ENCODE results near the gene TMEM131.
"Not testable (repeated sequence)": the region's sequence is repeated elsewhere in the genome, so short reads cannot be mapped to it uniquely, and the experiment has no call there.

Gene TMEM131

GRCh38 chr2:97724501-97724900 is 271.2 kb downstream of the TMEM131 start:
- DNase-seq (ENCODE audit: low read depth, low spot score) = no peak

- no peak for DNase-seq (ENCODE audit: low read depth, low spot score)
Observed at GRCh38 chr2:97724073-97724410, 271.7 kb downstream of the TMEM131 start.

DNA sequence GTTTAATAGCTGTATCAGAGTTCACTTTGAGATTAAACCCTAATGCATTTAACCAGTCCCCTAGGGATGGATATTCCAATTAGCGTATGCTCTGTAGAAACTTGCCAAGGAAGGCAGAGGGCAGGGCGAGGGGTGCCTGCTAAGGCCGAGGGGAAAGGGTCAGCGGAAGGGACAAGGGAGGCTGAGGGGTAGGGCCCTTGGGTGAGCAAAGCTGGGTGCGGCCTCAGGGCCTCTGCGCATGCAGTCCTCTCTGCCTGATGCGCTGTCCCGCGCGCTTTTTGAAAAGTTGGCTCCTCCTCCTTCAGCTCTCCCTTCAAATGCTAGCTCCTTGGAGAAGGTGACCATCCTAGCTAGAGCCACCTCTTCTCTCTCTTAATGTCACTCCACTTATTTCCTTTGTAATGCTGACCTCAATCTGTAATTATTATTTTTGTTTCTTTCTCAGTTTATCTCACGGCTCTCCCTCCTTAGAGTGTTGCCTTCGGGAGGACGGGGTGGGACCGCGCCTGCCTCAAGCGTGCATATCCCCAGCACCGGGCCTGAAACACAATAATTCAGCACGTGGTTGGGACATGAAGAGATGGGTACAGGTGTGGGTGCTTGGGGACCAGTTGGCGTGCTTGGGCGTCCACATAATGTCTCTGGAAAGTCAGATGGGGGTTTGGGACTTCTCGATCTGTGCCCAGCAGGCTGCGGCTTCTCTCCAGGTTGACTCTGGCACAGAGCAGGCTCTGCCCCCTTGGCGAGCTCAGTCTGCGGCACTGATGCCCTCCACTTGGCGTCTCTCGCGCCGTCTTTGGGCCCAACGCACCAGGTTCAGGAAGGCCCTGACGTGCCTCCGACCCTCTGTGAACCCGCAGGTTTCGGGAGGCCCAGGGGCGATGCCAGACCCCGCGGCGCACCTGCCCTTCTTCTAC is 272.3 kb downstream of the TMEM131 start:
- no peak for DNase-seq (ENCODE audit: low read depth, low spot score)

DNA sequence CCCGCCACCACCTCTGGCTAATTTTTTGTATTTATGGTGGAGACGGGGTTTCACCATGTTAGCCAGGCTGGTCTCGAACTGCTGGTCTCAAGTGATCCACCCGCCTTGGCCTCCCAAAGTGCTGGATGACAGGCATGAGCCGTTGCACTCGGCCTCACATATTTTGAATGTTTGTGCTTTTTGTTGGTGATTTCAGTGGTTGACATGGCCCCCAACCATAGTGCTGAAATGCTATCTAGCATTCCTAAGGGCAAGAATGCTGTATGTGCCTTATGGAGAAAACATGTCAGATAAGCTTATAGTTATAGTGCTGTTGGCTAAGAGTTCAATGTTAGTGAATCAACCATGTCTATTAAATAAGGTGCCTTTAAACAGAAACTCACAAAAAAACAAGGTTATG is 273.5 kb downstream of the TMEM131 start:
- no peak for DNase-seq (ENCODE audit: low read depth, low spot score)

- DNase-seq (ENCODE audit: low read depth, low spot score) = no peak
Observed at GRCh38 chr2:97720746-97721145, 275.0 kb downstream of the TMEM131 start.

DNA sequence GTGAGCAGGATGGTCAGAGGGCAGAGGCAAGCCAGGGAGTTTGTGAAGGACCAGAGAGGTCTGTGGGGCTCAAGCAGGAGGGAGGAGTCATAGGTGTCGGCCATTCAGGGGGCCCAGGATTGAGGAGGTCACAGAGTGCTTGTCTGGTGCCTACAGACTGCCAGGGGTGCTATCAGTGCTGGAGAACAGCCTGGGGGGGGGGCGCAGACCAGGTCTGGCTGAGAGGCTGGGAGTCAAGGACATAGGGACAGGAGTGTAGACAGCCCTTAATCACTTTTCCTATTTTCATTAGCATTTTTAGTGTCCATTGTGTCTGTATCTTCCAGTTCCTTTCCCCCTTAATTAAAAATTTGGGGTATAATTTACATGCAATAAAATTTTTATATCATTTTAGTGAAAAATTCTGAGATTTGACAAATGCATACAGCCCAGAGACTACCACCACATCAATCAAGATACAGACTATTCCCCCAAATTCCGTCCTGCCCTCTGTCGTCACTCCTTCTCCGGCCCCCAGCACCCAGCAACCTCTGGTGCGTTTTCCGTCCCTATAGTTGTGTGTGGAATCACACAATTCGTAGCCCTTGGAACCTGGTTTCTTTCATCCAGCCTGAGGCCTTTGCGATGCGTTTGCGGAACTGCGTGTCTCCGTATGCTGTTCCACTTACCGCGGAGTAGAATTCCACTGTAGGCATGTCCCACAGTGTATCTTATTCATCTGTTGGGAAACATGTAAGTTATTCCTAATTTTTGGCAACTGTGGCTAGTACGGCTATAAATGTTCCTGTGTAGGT is 276.2 kb downstream of the TMEM131 start:
- DNase-seq (ENCODE audit: low read depth, low spot score) = no peak

- DNase-seq (ENCODE audit: low read depth, low spot score) = no peak
Observed at GRCh38 chr2:97718942-97719341, 276.8 kb downstream of the TMEM131 start.

DNA sequence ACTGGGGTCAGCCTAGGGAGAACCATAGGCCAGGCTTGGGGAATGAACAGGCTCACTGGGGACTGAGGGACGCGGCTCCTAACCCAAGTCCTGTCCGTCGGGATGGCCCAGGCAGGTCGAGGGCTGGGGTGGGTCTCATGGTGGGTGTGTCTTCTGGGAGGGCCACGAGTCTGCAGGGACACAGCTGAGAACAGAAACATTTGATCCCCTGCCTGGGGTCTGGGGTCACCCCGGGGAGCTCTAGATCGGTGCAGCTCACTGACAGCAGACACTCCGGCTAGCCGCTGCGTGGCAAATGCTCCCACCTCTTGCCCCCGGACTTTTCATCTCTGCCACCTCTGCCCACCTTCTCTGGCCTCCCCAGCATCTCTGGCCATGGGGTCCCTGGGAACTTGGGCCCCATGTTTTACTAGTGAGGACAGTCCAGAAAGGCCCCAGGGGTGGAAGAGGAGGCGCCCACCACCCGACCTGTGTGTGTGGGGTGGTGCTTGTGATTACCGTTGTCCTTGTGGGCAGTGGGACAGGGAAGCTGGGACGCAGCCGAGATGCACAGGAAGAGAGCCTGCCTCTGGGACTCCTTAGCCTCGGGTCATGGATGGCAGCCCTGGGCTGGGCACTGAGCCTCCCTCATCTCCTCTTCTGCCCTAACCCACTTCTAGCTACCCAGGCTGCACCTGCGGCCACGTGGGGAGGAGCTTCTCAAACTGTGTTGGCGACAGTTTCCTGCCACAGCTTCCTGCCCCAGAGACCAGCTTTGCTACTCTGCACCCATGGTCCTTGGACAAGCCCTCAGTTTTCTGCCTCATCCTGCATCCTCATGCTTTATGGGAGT is 277.5 kb downstream of the TMEM131 start:
- DNase-seq (ENCODE audit: low read depth, low spot score) = no peak

GRCh38 chr2:97717613-97717995 is 278.1 kb downstream of the TMEM131 start:
- DNase-seq (ENCODE audit: low read depth, low spot score) = no peak

DNA sequence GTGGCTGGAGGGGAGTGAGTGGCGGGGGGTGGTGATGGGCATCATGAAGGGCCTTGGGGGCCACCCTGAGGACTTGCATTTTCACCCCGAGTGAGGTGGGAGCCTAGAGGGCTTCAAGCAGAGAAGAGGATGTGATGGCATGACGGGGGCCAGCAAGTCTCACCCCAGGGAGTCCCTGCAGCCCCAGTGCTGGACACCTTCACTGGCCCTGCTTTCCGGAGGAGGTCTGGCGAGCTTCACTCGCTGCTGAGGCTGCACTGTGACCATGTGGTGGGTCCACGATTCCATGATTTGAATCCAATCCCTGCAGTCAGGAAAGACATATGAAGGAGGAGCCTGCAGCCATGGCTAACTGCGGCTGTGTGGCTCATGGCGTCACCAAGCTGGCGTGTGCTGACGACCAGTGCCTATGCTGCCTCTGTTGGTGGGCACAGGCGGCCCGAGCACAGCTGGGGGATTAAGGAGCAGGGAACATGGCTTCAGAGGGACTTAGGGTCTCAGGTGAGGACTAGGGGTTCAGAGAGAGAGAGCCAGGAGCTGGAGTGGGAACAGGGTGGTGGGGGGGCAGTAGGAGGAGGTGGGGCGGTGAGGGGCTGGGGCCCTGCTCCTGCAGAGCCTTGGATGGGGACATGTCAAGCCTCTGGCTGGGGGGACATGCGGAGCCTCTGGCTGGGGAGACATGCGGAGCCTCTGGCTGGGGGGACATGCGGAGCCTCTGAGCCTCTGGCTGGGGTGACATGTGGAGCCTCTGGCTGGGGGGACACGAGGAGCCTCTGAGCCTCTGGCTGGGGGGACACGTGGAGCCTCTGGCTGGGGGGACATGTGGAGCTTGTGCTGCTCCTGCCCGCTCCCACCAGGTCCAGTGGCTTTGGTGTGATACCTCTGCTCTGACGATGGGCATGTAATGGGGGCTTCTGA is 278.8 kb downstream of the TMEM131 start:
- DNase-seq (ENCODE audit: low read depth, low spot score) = no peak

GRCh38 chr2:97715951-97716694 is 279.6 kb downstream of the TMEM131 start:
- DNase-seq (ENCODE audit: low read depth, low spot score) = no peak

DNA sequence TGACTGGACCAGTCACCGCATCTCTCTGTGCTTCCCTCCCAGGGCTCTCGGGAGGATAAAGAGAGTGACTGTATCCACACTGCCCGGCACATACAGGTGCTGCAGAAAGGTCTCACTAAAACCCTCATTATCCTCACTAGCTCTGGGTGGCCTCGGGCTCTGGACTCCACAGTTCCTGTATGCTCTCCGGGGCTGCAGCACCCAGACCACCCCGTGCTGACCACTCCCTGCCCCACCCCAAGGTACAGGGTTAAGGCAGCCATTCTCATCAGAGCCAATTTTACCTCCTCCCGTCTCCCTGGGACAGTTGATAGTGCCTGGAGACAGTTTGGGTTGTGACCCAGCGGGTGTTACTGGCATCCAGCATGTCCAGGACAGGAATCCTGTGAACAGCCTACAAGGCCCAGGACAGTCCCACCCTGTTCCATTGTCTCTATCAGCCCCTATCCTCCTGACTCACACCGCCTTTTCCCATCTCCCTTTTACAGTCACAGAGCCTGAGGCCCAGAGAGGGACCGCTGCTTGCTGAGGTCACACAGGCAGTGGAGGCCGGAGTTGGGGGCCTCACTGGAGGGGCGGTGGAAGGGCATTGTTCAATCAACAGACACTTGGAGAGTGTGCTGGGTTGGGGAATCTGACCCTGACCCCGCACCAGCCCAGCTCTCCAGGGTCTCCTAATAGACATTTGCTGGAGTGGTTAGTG is 280.6 kb downstream of the TMEM131 start:
- DNase-seq (ENCODE audit: low read depth, low spot score) = no peak

DNA sequence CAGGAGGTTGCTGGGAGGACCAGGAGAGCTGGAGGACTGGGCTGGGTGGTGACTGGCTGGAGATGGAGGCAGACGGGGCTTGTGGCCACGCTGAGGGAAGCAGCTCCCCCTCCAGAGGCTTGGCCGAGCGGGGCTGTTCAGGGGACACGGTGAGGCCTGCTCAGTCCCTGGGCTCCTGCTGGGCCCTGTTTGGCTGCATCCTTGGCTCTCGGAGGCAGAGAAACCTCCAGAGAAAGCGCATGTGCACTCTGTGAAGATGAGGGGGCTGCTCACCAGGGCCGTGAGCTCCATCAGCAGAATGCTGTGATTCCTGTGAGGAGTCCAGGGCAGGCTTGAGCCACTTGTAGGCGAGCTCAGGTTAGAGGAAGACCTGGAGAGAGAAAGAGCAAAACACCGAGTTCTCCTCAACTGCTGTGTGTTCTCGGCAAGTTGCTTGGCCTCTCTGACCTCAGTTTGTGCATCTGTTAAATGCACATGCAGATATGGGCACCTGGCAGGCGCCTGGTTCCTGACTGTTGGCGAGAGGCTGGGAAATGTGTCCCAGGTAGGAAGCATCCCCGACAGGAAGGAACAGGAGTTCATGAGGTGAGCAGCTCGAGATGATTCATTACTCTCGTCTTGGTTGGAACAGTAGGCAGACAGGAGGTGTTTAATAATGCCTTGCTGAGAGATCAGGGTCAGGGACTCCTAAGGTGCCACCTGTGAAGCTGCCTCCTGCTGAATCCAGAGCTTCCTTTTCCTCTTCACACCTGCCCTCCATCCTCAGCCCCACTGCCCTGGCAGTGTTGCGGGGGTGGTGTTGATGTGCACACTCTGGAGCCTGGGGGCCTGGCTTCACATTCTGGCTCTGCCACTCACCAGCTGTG is 281.4 kb downstream of the TMEM131 start:
- no peak for DNase-seq (ENCODE audit: low read depth, low spot score)

DNA sequence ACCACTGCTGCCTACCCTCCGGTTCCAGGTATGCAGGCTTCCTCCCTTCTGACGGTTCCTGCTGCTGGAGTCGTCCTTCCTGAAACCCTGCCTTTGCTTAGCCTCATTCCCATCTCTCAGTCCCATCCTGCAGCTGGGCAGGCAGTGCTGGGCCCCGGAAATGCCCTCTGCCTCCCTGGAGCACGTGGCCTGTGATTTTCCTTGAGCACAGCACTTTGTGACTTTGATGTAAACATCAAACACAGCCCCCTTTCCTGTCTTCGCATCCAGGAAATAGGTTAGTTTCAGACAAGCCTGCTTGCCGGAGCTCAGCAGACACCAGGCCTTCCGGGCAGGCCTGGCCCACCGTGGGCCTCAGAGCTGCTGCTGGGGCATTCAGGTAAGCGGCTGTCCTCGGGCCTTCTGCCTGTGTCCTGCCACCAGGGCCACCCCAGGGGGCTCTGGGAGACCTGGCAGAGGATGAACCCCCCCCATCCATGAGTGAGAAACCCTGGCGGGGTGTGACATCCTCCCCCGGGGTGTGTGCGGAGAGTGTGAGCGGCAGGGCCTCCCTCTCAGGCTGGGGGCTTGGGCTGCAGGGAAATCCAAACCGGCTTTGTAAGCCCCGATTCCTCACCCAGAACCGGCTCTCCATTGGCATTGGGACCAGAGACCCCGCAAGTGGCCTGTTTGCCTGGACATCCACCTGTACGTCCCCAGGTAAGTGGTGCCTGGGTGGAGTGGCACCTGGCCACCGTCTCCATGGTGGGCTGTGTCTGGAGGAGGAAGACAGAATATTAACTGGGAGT is 282.3 kb downstream of the TMEM131 start, which contains the start of gene ZAP70:
Gene ZAP70, plus strand, starts transcription at position 281 of the 788 bp plus-strand sequence. CDS start 10,461 bp downstream, outside the sequence.
- peak; percentile 34 for DNase-seq (ENCODE audit: low read depth, low spot score)

- DNase-seq (ENCODE audit: low read depth, low spot score) = peak; percentile 20
Observed at GRCh38 chr2:97712693-97713295, 283.0 kb downstream of the TMEM131 start.

GRCh38 chr2:97712175-97712574 is 283.6 kb downstream of the TMEM131 start:
- not testable (repeated sequence) for DNase-seq (ENCODE audit: low read depth, low spot score)

GRCh38 chr2:97711394-97711711 is 284.4 kb downstream of the TMEM131 start:
- no peak for DNase-seq (ENCODE audit: low read depth, low spot score)

Measured in activated naive CD8-positive, alpha-beta T cell treated with anti-CD3 and anti-CD28 coated beads, Interleukin-2, amount 50 U/mL, for 16 hours (primary cell).